ENCODE data around the gene PNO1. TPM values are rescaled to one million over a fixed set of nuclear protein-coding genes. Genes with fewer than 3 reads are reported as not detected.
A peak's percentile ranks its signal among the peaks of the same experiment; 100 is the strongest.

PNO1 gene
- total and polyA plus RNA-seq, 2 donors (not counting 3 experiments of a cell fraction or from before 2014, with no cell fraction given) = 9.4 to 25.6 TPM

DNA sequence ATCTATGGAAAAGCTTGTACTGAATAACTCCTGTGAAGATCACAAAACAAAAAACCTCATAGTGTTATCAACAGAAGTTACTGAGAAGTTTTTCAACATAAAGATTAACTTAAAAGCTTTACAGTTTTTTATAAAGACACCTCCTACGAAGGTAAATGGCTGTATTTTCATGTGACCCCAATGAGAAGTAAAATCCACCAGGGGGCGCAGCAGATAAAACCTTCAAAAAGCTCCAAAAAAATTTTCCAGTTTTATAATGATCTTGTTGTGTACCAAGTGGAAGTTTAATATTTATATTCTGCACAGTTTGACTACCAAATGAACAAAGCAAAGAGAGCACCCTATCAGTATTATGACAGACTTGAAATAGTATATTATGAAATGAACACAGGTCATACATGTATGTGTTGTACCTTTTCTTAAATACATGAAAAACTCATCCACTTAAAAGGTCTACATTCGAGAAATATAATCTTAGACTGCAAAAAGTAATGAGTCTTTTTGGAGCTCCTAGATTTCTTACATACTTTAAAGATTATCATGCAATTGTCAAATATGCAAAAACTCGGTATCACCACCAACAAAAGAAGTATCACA lies 38.5 kb downstream of the PNO1 start:
- Histone ChIP-seq H3K79me2 (ENCODE audit: control insufficient read depth, insufficient read depth, low read length) (peaks cover 91% of the 10 kb centered on the region), H3K36me3 (ENCODE audit: control insufficient read depth in 2 of 2, extremely low read depth in 1 of 2, insufficient read depth in 2 of 2, low read length in 2 of 2) (peaks cover 0 to 2% of the 10 kb centered on the region in 2 experiments), H3K9me3 (replicated peaks; ENCODE audit: control insufficient read depth, insufficient read depth, low read length) (no peaks in the 10 kb centered on the region), H3K9ac (replicated peaks; ENCODE audit: extremely low read depth, insufficient read depth, low read length) (no peak overlapping the region), H4K20me1 (replicated peaks; ENCODE audit: control insufficient read depth, extremely low read depth, insufficient read depth, low read length) (peaks cover 22% of the 10 kb centered on the region), H3K27ac (ENCODE audit: insufficient read depth, low read depth, low read length) (no peak overlapping the region), H3K4me1 (ENCODE audit: control insufficient read depth, extremely low read depth, insufficient read depth, low read length) (peaks cover 36% of the 10 kb centered on the region), H3K4me3 (replicated peaks in 1 of 3; ENCODE audit: insufficient read depth in 1 of 3, low read depth in 1 of 3, low read length in 3 of 3) (no peak overlapping the region), H3K27me3 (ENCODE audit: control insufficient read depth in 2 of 2, insufficient read depth in 2 of 2, low read length in 2 of 2) (no peaks in the 10 kb centered on the region), H3K9me1 (replicated peaks; ENCODE audit: control insufficient read depth, extremely low read depth, insufficient read depth, low read length) (peaks cover 2% of the 10 kb centered on the region), H3K4me2 (ENCODE audit: insufficient read depth, low read length) (no peak overlapping the region), H2AFZ (ENCODE audit: low read depth, low read length) (no peak overlapping the region)
- FAIRE-seq = no peak
- POLR2A ChIA-PET = no interaction called here
- CTCF ChIA-PET = interaction anchor here (0.6 to 7.1 kb wide), 42 partner anchors 8 to 244 kb away, joined by 3 to 175 read pairs (median 7); partner anchors contain the start of genes CNRIP1, PNO1 and PPP3R1
- dilution Hi-C loops (cut with MboI; ENCODE audit: extremely low pct_ligation_motif_present, low sequenced_read_pairs) (no loop called here), intact Hi-C loops (cut with micrococcal nuclease) (loop anchor here (1.0 kb wide), 3 partner anchors 54 to 245 kb away; no protein-coding TSS in a partner anchor)
- TF ChIP-seq GATA2 (IDR thresholded peaks at IDR 0.05; ENCODE audit: insufficient read depth, insufficient read length, low read depth, low read length) = no peak
- no peak for TF ChIP-seq EZH2 (IDR thresholded peaks at IDR 0.05; ENCODE audit: borderline replicate concordance, low read depth, low read length, severe bottlenecking)
- TF ChIP-seq, protein P1, sequence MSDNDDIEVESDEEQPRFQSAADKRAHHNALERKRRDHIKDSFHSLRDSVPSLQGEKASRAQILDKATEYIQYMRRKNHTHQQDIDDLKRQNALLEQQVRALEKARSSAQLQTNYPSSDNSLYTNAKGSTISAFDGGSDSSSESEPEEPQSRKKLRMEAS (IDR thresholded peaks at IDR 0.05; ENCODE audit: insufficient read depth, insufficient read length) = no peak
- no peak for TF ChIP-seq JUN (IDR thresholded peaks at IDR 0.05; ENCODE audit: borderline replicate concordance, insufficient read depth, insufficient read length, low read depth)
- no peak for TF ChIP-seq POLR2AphosphoS5 (IDR thresholded peaks at IDR 0.05; ENCODE audit: insufficient read depth, low read depth, low read length)
- no peak for TF ChIP-seq MYC (IDR thresholded peaks at IDR 0.05; ENCODE audit: low read depth, low read length)
- TF ChIP-seq, protein P2, sequence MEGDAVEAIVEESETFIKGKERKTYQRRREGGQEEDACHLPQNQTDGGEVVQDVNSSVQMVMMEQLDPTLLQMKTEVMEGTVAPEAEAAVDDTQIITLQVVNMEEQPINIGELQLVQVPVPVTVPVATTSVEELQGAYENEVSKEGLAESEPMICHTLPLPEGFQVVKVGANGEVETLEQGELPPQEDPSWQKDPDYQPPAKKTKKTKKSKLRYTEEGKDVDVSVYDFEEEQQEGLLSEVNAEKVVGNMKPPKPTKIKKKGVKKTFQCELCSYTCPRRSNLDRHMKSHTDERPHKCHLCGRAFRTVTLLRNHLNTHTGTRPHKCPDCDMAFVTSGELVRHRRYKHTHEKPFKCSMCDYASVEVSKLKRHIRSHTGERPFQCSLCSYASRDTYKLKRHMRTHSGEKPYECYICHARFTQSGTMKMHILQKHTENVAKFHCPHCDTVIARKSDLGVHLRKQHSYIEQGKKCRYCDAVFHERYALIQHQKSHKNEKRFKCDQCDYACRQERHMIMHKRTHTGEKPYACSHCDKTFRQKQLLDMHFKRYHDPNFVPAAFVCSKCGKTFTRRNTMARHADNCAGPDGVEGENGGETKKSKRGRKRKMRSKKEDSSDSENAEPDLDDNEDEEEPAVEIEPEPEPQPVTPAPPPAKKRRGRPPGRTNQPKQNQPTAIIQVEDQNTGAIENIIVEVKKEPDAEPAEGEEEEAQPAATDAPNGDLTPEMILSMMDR (IDR thresholded peaks at IDR 0.05; ENCODE audit: extremely low read depth in 1 of 2, insufficient read depth in 1 of 2, low read depth in 1 of 2, low read length in 2 of 2) = peak; percentile 30 to 35
- TF ChIP-seq FOS (IDR thresholded peaks at IDR 0.05; ENCODE audit: borderline replicate concordance, insufficient read depth, low read length) = no peak
- no peak for TF ChIP-seq POLR2A (IDR thresholded peaks at IDR 0.05; ENCODE audit: low read depth, low read length)
- peak; percentile 45 for DNase-seq (ENCODE audit: low read depth, low spot score)
- BruUV-seq (replicated peaks) = no TSS peak
